Lung (tissue), 12 donors: ENCODE data around the gene GTPBP4. TPM values are rescaled to one million over a fixed set of nuclear protein-coding genes. Genes with fewer than 3 reads are reported as not detected.

ENCODE experiments used
- ATAC-seq: fragments of 200-7000 bp; cut with Tn5 transposase; one replicate; pipeline ENCODE4 v1.9.1; 2020; ENCODE audit warnings: moderate number of reproducible peaks; ENCODE audit not compliant: insufficient read depth, low FRiP score
- DNase-seq, 3 donors: peaks; one replicate each; pipeline ENCODE4 v3.0.0-alpha.2; 2013 to 2017
- H3K27ac ChIP-seq, 2 donors: one replicate each; pipeline ENCODE4 v1.5.1; 2013; ENCODE audit warnings: mild to moderate bottlenecking in 2 of 2, moderate library complexity in 2 of 2, control low read depth in 1 of 2, inconsistent platforms in 1 of 2, low read depth in 1 of 2, low read length in 1 of 2
- H3K27me3 ChIP-seq, 3 donors: one replicate each; pipeline ENCODE4 v1.5.1; 2013; ENCODE audit warnings: low read length in 2 of 3; ENCODE audit not compliant: control insufficient read depth in 3 of 3, insufficient read depth in 3 of 3
- H3K36me3 ChIP-seq, 4 donors: one replicate each; pipeline ENCODE4 v1.5.1; 2013; ENCODE audit warnings: low read length in 4 of 4, mild to moderate bottlenecking in 1 of 4, moderate library complexity in 1 of 4; ENCODE audit not compliant: control insufficient read depth in 4 of 4, insufficient read depth in 4 of 4
- H3K4me1 ChIP-seq, 5 donors: one replicate each; pipeline ENCODE4 v1.5.1; 2013; ENCODE audit warnings: low read length in 5 of 5, mild to moderate bottlenecking in 2 of 5, moderate library complexity in 1 of 5; ENCODE audit not compliant: control insufficient read depth in 5 of 5, insufficient read depth in 5 of 5
- H3K4me3 ChIP-seq: one replicate; pipeline ENCODE4 v1.5.1; 2013; ENCODE audit warnings: mild to moderate bottlenecking, control low read depth, moderate library complexity
- H3K9ac ChIP-seq, 2 donors: one replicate each; pipeline ENCODE4 v1.5.1; 2013; ENCODE audit warnings: low read length in 2 of 2, control low read depth in 1 of 2; ENCODE audit not compliant: insufficient read depth in 1 of 2
- H3K9me3 ChIP-seq, 4 donors: one replicate each; pipeline ENCODE4 v1.5.1; 2013; ENCODE audit warnings: low read length in 3 of 4, mild to moderate bottlenecking in 1 of 4, moderate library complexity in 1 of 4; ENCODE audit not compliant: control insufficient read depth in 4 of 4, insufficient read depth in 3 of 4
- CTCF ChIP-seq: IDR thresholded peaks from 2 replicates; pipeline ENCODE4 v1.5.1; 2012; ENCODE audit warnings: mild to moderate bottlenecking; ENCODE audit errors: control extremely low read depth, extremely low read depth
- WGBS, 2 donors: extraction: QIAGEN DNeasy Blood & Tissue Kit; methylation state at CpG; one replicate each; pipeline ENCODE4 v1.1.7; 2013; 5-methylcytosine and 5-hydroxymethylcytosine counted together
- polyA plus RNA-seq, 2 donors: library from polyadenylated mRNA; stranded (reverse); fragments of 200-250 nt; gene quantifications; one replicate each; pipeline ENCODE4 v1.2.1, GENCODE V29; 2013
- total RNA-seq, 2 donors: library from RNA; depleted of rRNA in 1 of 2; stranded (reverse); fragments of >200 nt in 1 of 2; gene quantifications; one replicate each; pipeline ENCODE4 v1.2.1, GENCODE V29; 2014 to 2021
- donor health status: control.
- donor health status: control.
- donor health status: Bipolar disorder and iron deficiency.
- donor health status: healthy.
- donor health status: DM: yes; HTN: yes; CAD: no.

The GTPBP4 gene
- total and polyA plus RNA-seq, 4 donors = 17.6 to 43.6 (median 39.1) TPM

- H3K4me1 ChIP-seq = no peaks in the 10 kb centered on the region
- no peak for TF ChIP-seq CTCF
- H3K4me3 ChIP-seq = no peak within 1 kb of the TSS
- DNase-seq = no peak
- WGBS, 2 donors = 91 to 93% methylated on average over 1 of the region's 1 CpG
- H3K27me3 ChIP-seq = no peaks in the 10 kb centered on the region
- no peak for ATAC-seq
- H3K9ac ChIP-seq = no peak within 1 kb of the TSS
- no peaks in the 10 kb centered on the region for H3K9me3 ChIP-seq
- H3K27ac ChIP-seq = no peak within 1 kb of the TSS
- peaks cover 0 to 2% (median under 1%) of the 10 kb centered on the region in 4 donors for H3K36me3 ChIP-seq
These were observed 37.4 kb downstream of the GTPBP4 start, which contains the start of gene IDI2 for GRCh38 chr10:1025683-1026082. Gene IDI2, minus strand, starts transcription at chr10:1025859. Its CDS starts 1,136 bp downstream, at chr10:1024723.

GRCh38 chr10:1026578-1026977, 38.3 kb downstream of the GTPBP4 start:
- peaks cover 0 to 2% (median under 1%) of the 10 kb centered on the region in 4 donors for H3K36me3 ChIP-seq
- no peak for TF ChIP-seq CTCF
- H3K9ac ChIP-seq = no peak overlapping the region
- ATAC-seq (no peak), DNase-seq (no peak)
- H3K27ac ChIP-seq = no peak overlapping the region
- H3K4me1 ChIP-seq = no peaks in the 10 kb centered on the region
- H3K27me3 ChIP-seq = no peaks in the 10 kb centered on the region
- H3K4me3 ChIP-seq = no peak overlapping the region
- no peaks in the 10 kb centered on the region for H3K9me3 ChIP-seq
- WGBS, 2 donors = 95 to 98% methylated on average over 6 of the region's 6 CpGs

- no peak for DNase-seq
- H3K36me3 ChIP-seq = peaks cover 0 to 2% (median 0%) of the 10 kb centered on the region in 4 donors
- H3K9ac ChIP-seq = no peak overlapping the region
- no peak overlapping the region for H3K4me3 ChIP-seq
- H3K27ac ChIP-seq = no peak overlapping the region
- no peak for TF ChIP-seq CTCF
- H3K27me3 ChIP-seq = no peaks in the 10 kb centered on the region
- H3K9me3 ChIP-seq = no peaks in the 10 kb centered on the region
- no peaks in the 10 kb centered on the region for H3K4me1 ChIP-seq
- WGBS, 2 donors = 97 to 98% methylated on average over 7 of the region's 7 CpGs
- no peak for ATAC-seq
These were observed 41.6 kb downstream of the GTPBP4 start for GRCh38 chr10:1029838-1030237.

- 89 to 91% methylated on average over 1 of the region's 1 CpG for WGBS, 2 donors
These were observed 45.4 kb downstream of the GTPBP4 start for GRCh38 chr10:1033601-1034000.

More at GRCh38 chr10:1033601-1034000, 45.4 kb downstream of the GTPBP4 start:
- no peak for TF ChIP-seq CTCF
- H3K4me3 ChIP-seq = no peak overlapping the region
- DNase-seq (no peak), ATAC-seq (no peak)
- H3K36me3 ChIP-seq = peaks cover 0 to 10% (median 0%) of the 10 kb centered on the region in 4 donors
- H3K27ac ChIP-seq = no peak overlapping the region
- H3K9ac ChIP-seq = no peak overlapping the region
- no peaks in the 10 kb centered on the region for H3K4me1 ChIP-seq
- H3K27me3 ChIP-seq = no peaks in the 10 kb centered on the region
- no peaks in the 10 kb centered on the region for H3K9me3 ChIP-seq
